ENCODE results near the gene TMC2. TPM values are rescaled to one million over a fixed set of nuclear protein-coding genes. Genes with fewer than 3 reads are reported as not detected.

The TMC2 gene
- total RNA-seq, 1 experiment from 2014 or later, result not detected

DNA sequence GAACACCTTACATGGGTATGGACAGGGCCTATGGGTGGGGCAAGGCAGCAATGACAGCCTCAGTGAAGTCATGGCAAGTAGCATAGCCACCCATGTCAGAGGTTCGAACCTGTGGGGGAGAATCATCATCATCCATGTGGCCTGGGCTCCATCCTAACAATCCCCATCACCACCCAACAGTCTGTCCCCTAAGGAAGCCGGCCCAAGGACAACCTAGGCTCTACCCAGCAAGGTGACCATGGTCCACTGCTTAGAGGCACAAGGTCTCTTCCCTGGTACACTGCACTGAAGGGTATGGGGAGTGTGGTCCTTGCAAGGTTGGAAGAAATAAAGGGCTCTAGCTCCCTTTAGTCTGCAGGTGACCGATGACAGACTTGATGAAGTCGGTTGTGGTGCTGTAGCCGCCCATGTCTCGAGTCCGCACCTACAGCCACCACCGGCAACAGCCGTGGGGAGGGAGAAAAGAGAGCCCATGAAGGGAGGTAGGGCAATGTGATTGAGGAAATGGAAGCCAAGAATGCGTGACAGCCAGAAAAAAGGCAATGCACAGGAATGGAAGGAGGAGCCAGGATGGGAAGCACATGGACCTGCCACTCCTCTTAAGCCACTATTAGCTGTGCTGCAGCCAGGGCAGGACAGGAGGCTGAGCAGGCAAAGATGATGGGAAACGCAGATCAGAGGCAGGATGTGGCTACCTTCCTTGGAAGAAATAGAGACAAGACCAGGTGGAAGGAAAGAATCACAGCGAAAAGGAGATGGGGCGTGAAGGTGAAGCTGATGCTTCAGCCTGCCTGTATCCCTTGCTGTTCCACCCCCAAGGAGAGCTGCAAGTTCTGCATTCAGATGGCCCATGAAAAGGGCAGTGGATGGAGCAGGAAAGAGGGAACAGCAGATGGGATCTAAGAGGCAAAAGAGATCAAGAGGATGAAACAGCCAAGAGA, 122.3 kb downstream of the TMC2 start (continued):
- TF ChIP-seq, protein P1, sequence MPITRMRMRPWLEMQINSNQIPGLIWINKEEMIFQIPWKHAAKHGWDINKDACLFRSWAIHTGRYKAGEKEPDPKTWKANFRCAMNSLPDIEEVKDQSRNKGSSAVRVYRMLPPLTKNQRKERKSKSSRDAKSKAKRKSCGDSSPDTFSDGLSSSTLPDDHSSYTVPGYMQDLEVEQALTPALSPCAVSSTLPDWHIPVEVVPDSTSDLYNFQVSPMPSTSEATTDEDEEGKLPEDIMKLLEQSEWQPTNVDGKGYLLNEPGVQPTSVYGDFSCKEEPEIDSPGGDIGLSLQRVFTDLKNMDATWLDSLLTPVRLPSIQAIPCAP (CRISPR knock-in tag; IDR thresholded peaks at IDR 0.05), result no peak
- TF ChIP-seq ZNF232 (CRISPR knock-in tag; IDR thresholded peaks at IDR 0.05) (0 out of 2 replicates have a peak, but pooled peaks have one; percentile 29), HMGA2 (CRISPR knock-in tag; IDR thresholded peaks at IDR 0.05) (no peak), RELA (CRISPR knock-in tag; IDR thresholded peaks at IDR 0.05; ENCODE audit: borderline replicate concordance) (no peak), ZNF416 (CRISPR knock-in tag; IDR thresholded peaks at IDR 0.05) (peak; percentile 64), NFYB (CRISPR knock-in tag; conservative IDR thresholded peaks at IDR 0.05; ENCODE audit: low read depth) (no peak), NR2C2 (CRISPR knock-in tag; IDR thresholded peaks at IDR 0.05) (no peak), GRHL2 (CRISPR knock-in tag; IDR thresholded peaks at IDR 0.05; ENCODE audit: insufficient replicate concordance, severe bottlenecking) (no peak)
- TF ChIP-seq, protein P2, sequence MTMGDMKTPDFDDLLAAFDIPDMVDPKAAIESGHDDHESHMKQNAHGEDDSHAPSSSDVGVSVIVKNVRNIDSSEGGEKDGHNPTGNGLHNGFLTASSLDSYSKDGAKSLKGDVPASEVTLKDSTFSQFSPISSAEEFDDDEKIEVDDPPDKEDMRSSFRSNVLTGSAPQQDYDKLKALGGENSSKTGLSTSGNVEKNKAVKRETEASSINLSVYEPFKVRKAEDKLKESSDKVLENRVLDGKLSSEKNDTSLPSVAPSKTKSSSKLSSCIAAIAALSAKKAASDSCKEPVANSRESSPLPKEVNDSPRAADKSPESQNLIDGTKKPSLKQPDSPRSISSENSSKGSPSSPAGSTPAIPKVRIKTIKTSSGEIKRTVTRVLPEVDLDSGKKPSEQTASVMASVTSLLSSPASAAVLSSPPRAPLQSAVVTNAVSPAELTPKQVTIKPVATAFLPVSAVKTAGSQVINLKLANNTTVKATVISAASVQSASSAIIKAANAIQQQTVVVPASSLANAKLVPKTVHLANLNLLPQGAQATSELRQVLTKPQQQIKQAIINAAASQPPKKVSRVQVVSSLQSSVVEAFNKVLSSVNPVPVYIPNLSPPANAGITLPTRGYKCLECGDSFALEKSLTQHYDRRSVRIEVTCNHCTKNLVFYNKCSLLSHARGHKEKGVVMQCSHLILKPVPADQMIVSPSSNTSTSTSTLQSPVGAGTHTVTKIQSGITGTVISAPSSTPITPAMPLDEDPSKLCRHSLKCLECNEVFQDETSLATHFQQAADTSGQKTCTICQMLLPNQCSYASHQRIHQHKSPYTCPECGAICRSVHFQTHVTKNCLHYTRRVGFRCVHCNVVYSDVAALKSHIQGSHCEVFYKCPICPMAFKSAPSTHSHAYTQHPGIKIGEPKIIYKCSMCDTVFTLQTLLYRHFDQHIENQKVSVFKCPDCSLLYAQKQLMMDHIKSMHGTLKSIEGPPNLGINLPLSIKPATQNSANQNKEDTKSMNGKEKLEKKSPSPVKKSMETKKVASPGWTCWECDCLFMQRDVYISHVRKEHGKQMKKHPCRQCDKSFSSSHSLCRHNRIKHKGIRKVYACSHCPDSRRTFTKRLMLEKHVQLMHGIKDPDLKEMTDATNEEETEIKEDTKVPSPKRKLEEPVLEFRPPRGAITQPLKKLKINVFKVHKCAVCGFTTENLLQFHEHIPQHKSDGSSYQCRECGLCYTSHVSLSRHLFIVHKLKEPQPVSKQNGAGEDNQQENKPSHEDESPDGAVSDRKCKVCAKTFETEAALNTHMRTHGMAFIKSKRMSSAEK (CRISPR knock-in tag; IDR thresholded peaks at IDR 0.05; ENCODE audit: borderline replicate concordance), result peak; percentile 91
- TF ChIP-seq, protein P3, sequence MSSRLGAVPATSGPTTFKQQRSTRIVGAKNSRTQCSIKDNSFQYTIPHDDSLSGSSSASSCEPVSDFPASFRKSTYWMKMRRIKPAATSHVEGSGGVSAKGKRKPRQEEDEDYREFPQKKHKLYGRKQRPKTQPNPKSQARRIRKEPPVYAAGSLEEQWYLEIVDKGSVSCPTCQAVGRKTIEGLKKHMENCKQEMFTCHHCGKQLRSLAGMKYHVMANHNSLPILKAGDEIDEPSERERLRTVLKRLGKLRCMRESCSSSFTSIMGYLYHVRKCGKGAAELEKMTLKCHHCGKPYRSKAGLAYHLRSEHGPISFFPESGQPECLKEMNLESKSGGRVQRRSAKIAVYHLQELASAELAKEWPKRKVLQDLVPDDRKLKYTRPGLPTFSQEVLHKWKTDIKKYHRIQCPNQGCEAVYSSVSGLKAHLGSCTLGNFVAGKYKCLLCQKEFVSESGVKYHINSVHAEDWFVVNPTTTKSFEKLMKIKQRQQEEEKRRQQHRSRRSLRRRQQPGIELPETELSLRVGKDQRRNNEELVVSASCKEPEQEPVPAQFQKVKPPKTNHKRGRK (CRISPR knock-in tag; IDR thresholded peaks at IDR 0.05; ENCODE audit: borderline replicate concordance), result no peak
- TF ChIP-seq, protein P4, sequence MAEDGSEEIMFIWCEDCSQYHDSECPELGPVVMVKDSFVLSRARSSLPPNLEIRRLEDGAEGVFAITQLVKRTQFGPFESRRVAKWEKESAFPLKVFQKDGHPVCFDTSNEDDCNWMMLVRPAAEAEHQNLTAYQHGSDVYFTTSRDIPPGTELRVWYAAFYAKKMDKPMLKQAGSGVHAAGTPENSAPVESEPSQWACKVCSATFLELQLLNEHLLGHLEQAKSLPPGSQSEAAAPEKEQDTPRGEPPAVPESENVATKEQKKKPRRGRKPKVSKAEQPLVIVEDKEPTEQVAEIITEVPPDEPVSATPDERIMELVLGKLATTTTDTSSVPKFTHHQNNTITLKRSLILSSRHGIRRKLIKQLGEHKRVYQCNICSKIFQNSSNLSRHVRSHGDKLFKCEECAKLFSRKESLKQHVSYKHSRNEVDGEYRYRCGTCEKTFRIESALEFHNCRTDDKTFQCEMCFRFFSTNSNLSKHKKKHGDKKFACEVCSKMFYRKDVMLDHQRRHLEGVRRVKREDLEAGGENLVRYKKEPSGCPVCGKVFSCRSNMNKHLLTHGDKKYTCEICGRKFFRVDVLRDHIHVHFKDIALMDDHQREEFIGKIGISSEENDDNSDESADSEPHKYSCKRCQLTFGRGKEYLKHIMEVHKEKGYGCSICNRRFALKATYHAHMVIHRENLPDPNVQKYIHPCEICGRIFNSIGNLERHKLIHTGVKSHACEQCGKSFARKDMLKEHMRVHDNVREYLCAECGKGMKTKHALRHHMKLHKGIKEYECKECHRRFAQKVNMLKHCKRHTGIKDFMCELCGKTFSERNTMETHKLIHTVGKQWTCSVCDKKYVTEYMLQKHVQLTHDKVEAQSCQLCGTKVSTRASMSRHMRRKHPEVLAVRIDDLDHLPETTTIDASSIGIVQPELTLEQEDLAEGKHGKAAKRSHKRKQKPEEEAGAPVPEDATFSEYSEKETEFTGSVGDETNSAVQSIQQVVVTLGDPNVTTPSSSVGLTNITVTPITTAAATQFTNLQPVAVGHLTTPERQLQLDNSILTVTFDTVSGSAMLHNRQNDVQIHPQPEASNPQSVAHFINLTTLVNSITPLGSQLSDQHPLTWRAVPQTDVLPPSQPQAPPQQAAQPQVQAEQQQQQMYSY (CRISPR knock-in tag; IDR thresholded peaks at IDR 0.05), result no peak
- TF ChIP-seq, protein P5, sequence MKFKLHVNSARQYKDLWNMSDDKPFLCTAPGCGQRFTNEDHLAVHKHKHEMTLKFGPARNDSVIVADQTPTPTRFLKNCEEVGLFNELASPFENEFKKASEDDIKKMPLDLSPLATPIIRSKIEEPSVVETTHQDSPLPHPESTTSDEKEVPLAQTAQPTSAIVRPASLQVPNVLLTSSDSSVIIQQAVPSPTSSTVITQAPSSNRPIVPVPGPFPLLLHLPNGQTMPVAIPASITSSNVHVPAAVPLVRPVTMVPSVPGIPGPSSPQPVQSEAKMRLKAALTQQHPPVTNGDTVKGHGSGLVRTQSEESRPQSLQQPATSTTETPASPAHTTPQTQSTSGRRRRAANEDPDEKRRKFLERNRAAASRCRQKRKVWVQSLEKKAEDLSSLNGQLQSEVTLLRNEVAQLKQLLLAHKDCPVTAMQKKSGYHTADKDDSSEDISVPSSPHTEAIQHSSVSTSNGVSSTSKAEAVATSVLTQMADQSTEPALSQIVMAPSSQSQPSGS (CRISPR knock-in tag; IDR thresholded peaks at IDR 0.05; ENCODE audit: borderline replicate concordance, low read depth), result no peak
- TF ChIP-seq, protein P6, sequence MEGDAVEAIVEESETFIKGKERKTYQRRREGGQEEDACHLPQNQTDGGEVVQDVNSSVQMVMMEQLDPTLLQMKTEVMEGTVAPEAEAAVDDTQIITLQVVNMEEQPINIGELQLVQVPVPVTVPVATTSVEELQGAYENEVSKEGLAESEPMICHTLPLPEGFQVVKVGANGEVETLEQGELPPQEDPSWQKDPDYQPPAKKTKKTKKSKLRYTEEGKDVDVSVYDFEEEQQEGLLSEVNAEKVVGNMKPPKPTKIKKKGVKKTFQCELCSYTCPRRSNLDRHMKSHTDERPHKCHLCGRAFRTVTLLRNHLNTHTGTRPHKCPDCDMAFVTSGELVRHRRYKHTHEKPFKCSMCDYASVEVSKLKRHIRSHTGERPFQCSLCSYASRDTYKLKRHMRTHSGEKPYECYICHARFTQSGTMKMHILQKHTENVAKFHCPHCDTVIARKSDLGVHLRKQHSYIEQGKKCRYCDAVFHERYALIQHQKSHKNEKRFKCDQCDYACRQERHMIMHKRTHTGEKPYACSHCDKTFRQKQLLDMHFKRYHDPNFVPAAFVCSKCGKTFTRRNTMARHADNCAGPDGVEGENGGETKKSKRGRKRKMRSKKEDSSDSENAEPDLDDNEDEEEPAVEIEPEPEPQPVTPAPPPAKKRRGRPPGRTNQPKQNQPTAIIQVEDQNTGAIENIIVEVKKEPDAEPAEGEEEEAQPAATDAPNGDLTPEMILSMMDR (IDR thresholded peaks at IDR 0.05), result no peak

All from WTC11 (cell line).